ENCODE data around the gene FAH. TPM values are rescaled to one million over a fixed set of nuclear protein-coding genes. Genes with fewer than 3 reads are reported as not detected.

FAH gene
- total RNA-seq, 1 donor from 2014 or later: 35.6 TPM

Other genes with a start within 250 kb of the FAH start
- 1.9 TPM for gene BCL2A1, start 181.8 kb upstream of the FAH start, total RNA-seq
- 64.5 TPM for gene ZFAND6, start 93.3 kb upstream of the FAH start, total RNA-seq
- 0.09 TPM for gene CTXND1, start 99.2 kb downstream of the FAH start, total RNA-seq

Data from mucosa of gallbladder (tissue), 1 donor.